Right lobe of liver (tissue), 4 donors: ENCODE results near the gene PHEX.

Source experiments
- POLR2A ChIP-seq: fragments of 450-650 bp; IDR thresholded peaks from one replicate; pipeline ENCODE4 v1.6.1; 2017; ENCODE audit warnings: antibody characterized with exemption, mild to moderate bottlenecking
- TF ChIP-seq, protein P1 (sequence below), 4 donors: fragments of 200-600 bp in 3 of 4; fragments of 450-650 bp in 1 of 4; IDR thresholded peaks; one replicate each; pipeline versions ENCODE4 v1.5.1 to v1.8.0; 2016 to 2022; ENCODE audit warnings: antibody characterized with exemption in 4 of 4, mild to moderate bottlenecking in 2 of 4
- donor health status: DM: no; HTN: no; CAD: no.
- donor health status: DM: no; HTN: no; CAD: no.
- donor health status: DM: no; HTN: yes; CAD: no.

DNA sequence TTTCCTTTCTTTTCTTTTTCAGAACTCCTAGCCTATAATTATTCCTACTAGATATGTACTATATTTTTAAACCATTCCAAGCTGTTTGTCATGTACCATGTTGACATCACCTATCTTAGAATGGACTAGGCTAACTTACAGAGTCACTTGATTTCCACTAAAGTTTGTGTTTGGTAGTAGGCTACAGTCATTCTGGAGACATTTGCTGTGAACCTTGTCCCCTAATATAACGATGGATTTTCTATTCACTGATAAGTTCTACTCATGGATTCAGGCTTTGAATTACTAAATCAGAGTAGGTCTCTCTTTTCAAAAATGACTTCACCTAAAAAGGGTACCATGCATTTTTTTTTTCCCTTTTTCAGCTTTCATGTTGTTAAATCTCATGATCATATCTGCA, 93.4 kb downstream of the PHEX start:
- TF ChIP-seq, protein P1, sequence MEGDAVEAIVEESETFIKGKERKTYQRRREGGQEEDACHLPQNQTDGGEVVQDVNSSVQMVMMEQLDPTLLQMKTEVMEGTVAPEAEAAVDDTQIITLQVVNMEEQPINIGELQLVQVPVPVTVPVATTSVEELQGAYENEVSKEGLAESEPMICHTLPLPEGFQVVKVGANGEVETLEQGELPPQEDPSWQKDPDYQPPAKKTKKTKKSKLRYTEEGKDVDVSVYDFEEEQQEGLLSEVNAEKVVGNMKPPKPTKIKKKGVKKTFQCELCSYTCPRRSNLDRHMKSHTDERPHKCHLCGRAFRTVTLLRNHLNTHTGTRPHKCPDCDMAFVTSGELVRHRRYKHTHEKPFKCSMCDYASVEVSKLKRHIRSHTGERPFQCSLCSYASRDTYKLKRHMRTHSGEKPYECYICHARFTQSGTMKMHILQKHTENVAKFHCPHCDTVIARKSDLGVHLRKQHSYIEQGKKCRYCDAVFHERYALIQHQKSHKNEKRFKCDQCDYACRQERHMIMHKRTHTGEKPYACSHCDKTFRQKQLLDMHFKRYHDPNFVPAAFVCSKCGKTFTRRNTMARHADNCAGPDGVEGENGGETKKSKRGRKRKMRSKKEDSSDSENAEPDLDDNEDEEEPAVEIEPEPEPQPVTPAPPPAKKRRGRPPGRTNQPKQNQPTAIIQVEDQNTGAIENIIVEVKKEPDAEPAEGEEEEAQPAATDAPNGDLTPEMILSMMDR (IDR thresholded peaks at IDR 0.05) = no peak
- TF ChIP-seq POLR2A = no peak
